ENCODE data around the gene TP53I11. TPM values are rescaled to one million over a fixed set of nuclear protein-coding genes. Genes with fewer than 3 reads are reported as not detected.

The TP53I11 gene
- polyA plus RNA-seq, 3 donors: 63.1 to 79.6 (median 74.6) TPM

GRCh38 chr11:44964526-44965209, 14.0 kb upstream of the TP53I11 start:
- no peak for DNase-seq (ENCODE audit: extremely low read depth in 1 of 11, low read depth in 9 of 11, low spot score in 4 of 11)

GRCh38 chr11:44963948-44964347, 13.3 kb upstream of the TP53I11 start:
- no peak for DNase-seq (ENCODE audit: extremely low read depth in 1 of 11, low read depth in 9 of 11, low spot score in 4 of 11)

GRCh38 chr11:44963136-44963535, 12.5 kb upstream of the TP53I11 start:
- no peak for DNase-seq (ENCODE audit: extremely low read depth in 1 of 11, low read depth in 9 of 11, low spot score in 4 of 11)

GRCh38 chr11:44962464-44962863, 11.8 kb upstream of the TP53I11 start:
- DNase-seq (ENCODE audit: extremely low read depth in 1 of 11, low read depth in 9 of 11, low spot score in 4 of 11): no peak

- DNase-seq (ENCODE audit: extremely low read depth in 1 of 11, low read depth in 9 of 11, low spot score in 4 of 11): no peak
Measured at GRCh38 chr11:44960200-44960845, 9.6 kb upstream of the TP53I11 start.

GRCh38 chr11:44959064-44959463, 8.4 kb upstream of the TP53I11 start:
- no peak for DNase-seq (ENCODE audit: extremely low read depth in 1 of 11, low read depth in 9 of 11, low spot score in 4 of 11)

- no peak for DNase-seq (ENCODE audit: extremely low read depth in 1 of 11, low read depth in 9 of 11, low spot score in 4 of 11)
Measured at GRCh38 chr11:44957776-44958564, 7.3 kb upstream of the TP53I11 start.

GRCh38 chr11:44957040-44957515, 6.4 kb upstream of the TP53I11 start:
- peak in 1 of 11 donors; percentile 38 for DNase-seq (ENCODE audit: extremely low read depth in 1 of 11, low read depth in 9 of 11, low spot score in 4 of 11)

- peak in 2 of 11 donors; percentile 46 to 48 for DNase-seq (ENCODE audit: extremely low read depth in 1 of 11, low read depth in 9 of 11, low spot score in 4 of 11)
Measured at GRCh38 chr11:44955015-44955738, 4.5 kb upstream of the TP53I11 start.

- no peak for DNase-seq (ENCODE audit: extremely low read depth in 1 of 11, low read depth in 9 of 11, low spot score in 4 of 11)
Measured at GRCh38 chr11:44954051-44954906, 3.6 kb upstream of the TP53I11 start.

- DNase-seq (ENCODE audit: extremely low read depth in 1 of 11, low read depth in 9 of 11, low spot score in 4 of 11): no peak
Measured at GRCh38 chr11:44952500-44953260, 2.0 kb upstream of the TP53I11 start.

GRCh38 chr11:44952082-44952481, 1.4 kb upstream of the TP53I11 start:
- no peak for DNase-seq (ENCODE audit: extremely low read depth in 1 of 11, low read depth in 9 of 11, low spot score in 4 of 11)

GRCh38 chr11:44950031-44950624, 555 bp downstream of the TP53I11 start:
- DNase-seq (ENCODE audit: extremely low read depth in 1 of 11, low read depth in 9 of 11, low spot score in 4 of 11): peak in 1 of 11 donors; percentile 41

GRCh38 chr11:44949160-44950030, 1.3 kb downstream of the TP53I11 start:
- peak in 4 of 11 donors; percentile 38 to 61 (median 48) for DNase-seq (ENCODE audit: extremely low read depth in 1 of 11, low read depth in 9 of 11, low spot score in 4 of 11)

GRCh38 chr11:44948155-44948554, 2.5 kb downstream of the TP53I11 start:
- no peak for DNase-seq (ENCODE audit: extremely low read depth in 1 of 11, low read depth in 9 of 11, low spot score in 4 of 11)

- DNase-seq (ENCODE audit: extremely low read depth in 1 of 11, low read depth in 9 of 11, low spot score in 4 of 11): no peak
Measured at GRCh38 chr11:44947114-44947513, 3.6 kb downstream of the TP53I11 start.

All from renal cortex interstitium (tissue), 11 donors.